Upper lobe of right lung (tissue), 1 donor: Measurements from ENCODE around the gene SYNE1. TPM values are rescaled to one million over a fixed set of nuclear protein-coding genes. Genes with fewer than 3 reads are reported as not detected.
"Not testable (repeated sequence)": the region's sequence is repeated elsewhere in the genome, so short reads cannot be mapped to it uniquely, and the experiment has no call there.

Experiments used
- ATAC-seq: fragments of 200-7000 bp; cut with Tn5 transposase; one replicate; pipeline ENCODE4 v1.9.1; 2020; ENCODE audit warnings: mild to moderate bottlenecking, moderate library complexity
- DNase-seq: peaks from one replicate; pipeline ENCODE4 v3.0.0-alpha.2; 2020
- H3K27ac ChIP-seq: fragments of 200-600 bp; one replicate; pipeline ENCODE4 v1.8.0; 2022
- H3K27me3 ChIP-seq: fragments of 200-600 bp; one replicate; pipeline ENCODE4 v1.8.0; 2022; ENCODE audit warnings: mild to moderate bottlenecking
- H3K36me3 ChIP-seq: fragments of 200-600 bp; one replicate; pipeline ENCODE4 v1.8.0; 2022
- H3K4me1 ChIP-seq: fragments of 200-600 bp; one replicate; pipeline ENCODE4 v1.8.0; 2022
- H3K4me3 ChIP-seq: fragments of 200-600 bp; one replicate; pipeline ENCODE4 v1.8.0; 2022; ENCODE audit warnings: mild to moderate bottlenecking
- H3K9me3 ChIP-seq: fragments of 200-600 bp; one replicate; pipeline ENCODE4 v1.8.0; 2022
- CTCF ChIP-seq: fragments of 200-600 bp; IDR thresholded peaks from one replicate; pipeline ENCODE4 v1.8.0; 2022; ENCODE audit warnings: antibody characterized with exemption
- intact Hi-C: fragments of 100-400 bp; cut with DNase I; formaldehyde crosslinking; loops from one replicate; pipeline ENCODE4 v1.11.0; 2022
- total RNA-seq: library from RNA; stranded (reverse); fragmentation: NEBNext Ultra II Directional; extraction: Animal tissue kit (Norgen Biotek cat#: 25700); gene quantifications from one replicate; pipeline ENCODE4 v1.2.1, GENCODE V29; 2021
- donor health status: DM: no; HTN: yes; CAD: no; lungs with severe emphysema.

SYNE1 gene
- total RNA-seq, 1 donor from 2014 or later, result 168 TPM

GRCh38 chr6:152532556-152533422 is 104.4 kb downstream of the SYNE1 start:
- Histone ChIP-seq H3K27me3 (no peaks in the 10 kb centered on the region), H3K27ac (no peak overlapping the region), H3K4me1 (no peaks in the 10 kb centered on the region), H3K9me3 (no peaks in the 10 kb centered on the region), H3K36me3 (no peaks in the 10 kb centered on the region), H3K4me3 (no peak overlapping the region)
- ATAC-seq, result no peak
- DNase-seq, result no peak
- intact Hi-C loops, result no loop called here
- TF ChIP-seq CTCF, result no peak

GRCh38 chr6:152531659-152532058 is 105.5 kb downstream of the SYNE1 start:
- no peak for TF ChIP-seq CTCF
- Histone ChIP-seq H3K4me3 (no peak overlapping the region), H3K36me3 (no peaks in the 10 kb centered on the region), H3K4me1 (no peaks in the 10 kb centered on the region), H3K27me3 (no peaks in the 10 kb centered on the region), H3K9me3 (no peaks in the 10 kb centered on the region), H3K27ac (no peak overlapping the region)
- ATAC-seq (no peak), DNase-seq (no peak)
- intact Hi-C loops, result no loop called here

GRCh38 chr6:152529369-152529768 is 107.8 kb downstream of the SYNE1 start:
- intact Hi-C loops, result no loop called here
- TF ChIP-seq CTCF, result no peak
- Histone ChIP-seq H3K27ac (no peak overlapping the region), H3K27me3 (no peaks in the 10 kb centered on the region), H3K4me1 (no peaks in the 10 kb centered on the region), H3K4me3 (no peak overlapping the region), H3K36me3 (no peaks in the 10 kb centered on the region), H3K9me3 (no peaks in the 10 kb centered on the region)
- no peak for ATAC-seq
- DNase-seq, result no peak

DNA sequence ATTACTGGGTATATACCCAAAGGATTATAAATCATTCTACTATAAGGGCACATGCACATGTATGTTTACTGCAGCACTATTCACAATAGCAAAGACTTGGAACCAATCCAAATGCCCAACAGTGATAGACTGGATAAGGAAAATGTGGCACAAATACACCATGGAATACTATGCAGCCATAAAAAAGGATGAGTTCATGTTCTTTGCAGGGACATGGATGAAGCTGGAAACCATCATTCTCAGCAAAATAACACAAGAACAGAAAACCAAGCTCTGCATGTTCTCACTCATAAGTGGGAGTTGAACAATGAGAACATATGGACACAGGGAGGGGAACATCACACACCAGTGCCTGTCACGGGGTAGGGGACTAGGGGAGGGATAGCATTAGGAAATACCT is 123.0 kb downstream of the SYNE1 start:
- H3K27ac ChIP-seq, DNase-seq, H3K9me3 ChIP-seq, H3K36me3 ChIP-seq, intact Hi-C loops, H3K27me3 ChIP-seq, H3K4me3 ChIP-seq, H3K4me1 ChIP-seq, ATAC-seq: not testable (repeated sequence)

DNA sequence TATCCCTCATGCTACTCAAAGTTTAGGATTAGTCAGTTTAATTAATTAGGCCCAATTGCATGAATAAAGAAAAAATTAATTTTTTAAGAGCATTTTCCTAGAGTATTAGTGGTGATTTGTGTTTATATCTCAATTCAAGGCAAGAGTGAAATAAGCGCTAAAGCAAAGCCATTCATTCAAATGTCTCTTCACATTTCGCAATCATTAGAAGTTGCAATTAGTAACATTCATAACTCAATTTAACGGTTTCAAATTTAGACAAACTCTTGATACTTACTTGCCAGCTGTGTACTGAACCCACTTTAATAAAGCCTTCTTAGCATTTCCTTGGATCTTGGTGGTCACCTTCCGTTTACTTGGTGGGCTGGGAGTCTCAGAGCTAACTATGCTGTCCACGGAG is 127.2 kb downstream of the SYNE1 start:
- H3K4me1 ChIP-seq, result no peaks in the 10 kb centered on the region
- ATAC-seq (no peak), DNase-seq (no peak)
- no peaks in the 10 kb centered on the region for H3K27me3 ChIP-seq
- no peaks in the 10 kb centered on the region for H3K9me3 ChIP-seq
- intact Hi-C loops, result no loop called here
- H3K4me3 ChIP-seq, result no peak overlapping the region
- H3K36me3 ChIP-seq, result no peaks in the 10 kb centered on the region
- TF ChIP-seq CTCF, result no peak
- H3K27ac ChIP-seq, result no peak overlapping the region

DNA sequence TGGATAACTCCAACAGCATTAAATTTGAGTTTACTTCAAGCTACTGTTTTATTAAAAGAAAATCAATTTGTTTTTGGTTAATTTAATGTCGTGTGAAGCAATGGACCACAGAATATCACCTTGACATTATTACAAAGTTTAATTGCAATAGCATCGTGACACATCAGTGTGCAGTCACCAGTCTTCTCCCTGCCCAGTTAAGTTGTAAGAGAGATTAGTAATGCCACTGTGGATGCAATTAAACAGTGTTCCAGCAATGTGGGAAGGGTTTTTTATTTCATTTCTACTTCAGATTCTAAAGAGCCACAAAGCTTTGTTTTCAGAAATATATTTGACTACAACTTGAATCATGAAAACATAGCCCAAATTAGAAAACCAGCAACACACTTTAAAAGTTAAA is 128.7 kb downstream of the SYNE1 start:
- DNase-seq, result no peak
- Histone ChIP-seq H3K4me3 (no peak overlapping the region), H3K36me3 (no peaks in the 10 kb centered on the region), H3K4me1 (no peaks in the 10 kb centered on the region), H3K27ac (no peak overlapping the region), H3K9me3 (no peaks in the 10 kb centered on the region), H3K27me3 (no peaks in the 10 kb centered on the region)
- TF ChIP-seq CTCF, result no peak
- ATAC-seq, result no peak
- intact Hi-C loops, result no loop called here
